Fibroblast of peridontal ligament (primary cell): ENCODE measurements around the gene NLGN2.
"Not testable (repeated sequence)": the region's sequence is repeated elsewhere in the genome, so short reads cannot be mapped to it uniquely, and the experiment has no call there.

Experiments used
- DNase-seq: peaks from one replicate; pipeline ENCODE4 v3.0.0-alpha.2; 2010; ENCODE audit errors: extremely low read depth

The NLGN2 gene

GRCh38 chr17:7407485-7408251 is at the start of gene NLGN2:
TSS of gene NLGN2 (plus strand) at chr17:7407845. CDS start at chr17:7408256, 411 bp downstream.
- DNase-seq = no peak

GRCh38 chr17:7361906-7362305 is 45.7 kb upstream of the NLGN2 start:
- no peak for DNase-seq

GRCh38 chr17:7363311-7363710 is 44.3 kb upstream of the NLGN2 start:
- DNase-seq = no peak

- DNase-seq = not testable (repeated sequence)
Observed at GRCh38 chr17:7365963-7366362, 41.7 kb upstream of the NLGN2 start.

GRCh38 chr17:7367083-7367482 is 40.6 kb upstream of the NLGN2 start:
- DNase-seq = no peak

GRCh38 chr17:7367918-7368598 is 39.6 kb upstream of the NLGN2 start:
- DNase-seq = no peak

GRCh38 chr17:7368599-7368994 is 39.0 kb upstream of the NLGN2 start:
- DNase-seq = not testable (repeated sequence)

GRCh38 chr17:7369825-7370224 is 37.8 kb upstream of the NLGN2 start:
- DNase-seq = no peak

GRCh38 chr17:7370853-7371252 is 36.8 kb upstream of the NLGN2 start:
- no peak for DNase-seq

- DNase-seq = no peak
Observed at GRCh38 chr17:7374353-7374752, 33.3 kb upstream of the NLGN2 start.

GRCh38 chr17:7379134-7379533 is 28.5 kb upstream of the NLGN2 start:
- DNase-seq = no peak

GRCh38 chr17:7380321-7380720 is 27.3 kb upstream of the NLGN2 start:
- DNase-seq = peak; percentile 38

GRCh38 chr17:7380855-7381683 is 26.6 kb upstream of the NLGN2 start, which contains the start of gene TNK1:
TSS of gene TNK1 (plus strand) at chr17:7381089. CDS start at chr17:7382927, 1,838 bp downstream.
- DNase-seq = no peak

GRCh38 chr17:7382901-7383300 is 24.7 kb upstream of the NLGN2 start:
- DNase-seq = no peak

- DNase-seq = no peak
Observed at GRCh38 chr17:7383371-7383741, 24.3 kb upstream of the NLGN2 start.

- no peak for DNase-seq
Observed at GRCh38 chr17:7383742-7384488, 23.7 kb upstream of the NLGN2 start.

- DNase-seq = no peak
Observed at GRCh38 chr17:7384489-7385081, 23.1 kb upstream of the NLGN2 start.

- no peak for DNase-seq
Observed at GRCh38 chr17:7388856-7389255, 18.8 kb upstream of the NLGN2 start.

- DNase-seq = no peak
Observed at GRCh38 chr17:7389924-7390910, 17.4 kb upstream of the NLGN2 start.

GRCh38 chr17:7391307-7391706 is 16.3 kb upstream of the NLGN2 start:
- DNase-seq = no peak
